ENCODE data around the gene HORMAD2. TPM values are rescaled to one million over a fixed set of nuclear protein-coding genes. Genes with fewer than 3 reads are reported as not detected.
"Not testable (repeated sequence)": the region's sequence is repeated elsewhere in the genome, so short reads cannot be mapped to it uniquely, and the experiment has no call there.

The HORMAD2 gene
- total RNA-seq, 1 donor from 2014 or later = not detected

DNA sequence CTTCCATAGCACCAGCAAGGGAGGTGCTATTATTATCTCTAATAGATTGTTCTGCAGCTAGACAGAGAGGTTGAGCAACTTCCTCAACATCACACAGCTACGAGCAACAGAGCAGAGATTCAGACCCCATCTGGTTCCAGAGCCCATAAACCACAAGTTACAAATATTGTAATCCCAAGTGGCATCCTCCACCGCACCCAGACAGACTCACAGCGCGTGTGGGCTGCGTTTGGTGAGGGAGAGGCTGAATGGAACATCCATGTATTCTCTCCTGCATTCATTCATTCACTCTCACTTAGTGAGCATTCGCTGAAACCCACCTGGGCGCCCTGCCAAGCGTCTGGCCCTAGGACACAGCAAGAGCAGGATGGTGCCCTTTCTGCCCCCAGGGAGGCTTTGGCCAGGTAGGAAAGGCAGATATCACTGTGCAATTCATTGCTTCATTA is 132.8 kb downstream of the HORMAD2 start:
- no peak for DNase-seq (ENCODE audit: low read depth)
- H3K36me3 ChIP-seq (ENCODE audit: control insufficient read depth, insufficient read depth, low read length) = no peaks in the 10 kb centered on the region
- H3K4me3 ChIP-seq (ENCODE audit: low read depth, low read length) = no peak overlapping the region
- TF ChIP-seq, protein P1, sequence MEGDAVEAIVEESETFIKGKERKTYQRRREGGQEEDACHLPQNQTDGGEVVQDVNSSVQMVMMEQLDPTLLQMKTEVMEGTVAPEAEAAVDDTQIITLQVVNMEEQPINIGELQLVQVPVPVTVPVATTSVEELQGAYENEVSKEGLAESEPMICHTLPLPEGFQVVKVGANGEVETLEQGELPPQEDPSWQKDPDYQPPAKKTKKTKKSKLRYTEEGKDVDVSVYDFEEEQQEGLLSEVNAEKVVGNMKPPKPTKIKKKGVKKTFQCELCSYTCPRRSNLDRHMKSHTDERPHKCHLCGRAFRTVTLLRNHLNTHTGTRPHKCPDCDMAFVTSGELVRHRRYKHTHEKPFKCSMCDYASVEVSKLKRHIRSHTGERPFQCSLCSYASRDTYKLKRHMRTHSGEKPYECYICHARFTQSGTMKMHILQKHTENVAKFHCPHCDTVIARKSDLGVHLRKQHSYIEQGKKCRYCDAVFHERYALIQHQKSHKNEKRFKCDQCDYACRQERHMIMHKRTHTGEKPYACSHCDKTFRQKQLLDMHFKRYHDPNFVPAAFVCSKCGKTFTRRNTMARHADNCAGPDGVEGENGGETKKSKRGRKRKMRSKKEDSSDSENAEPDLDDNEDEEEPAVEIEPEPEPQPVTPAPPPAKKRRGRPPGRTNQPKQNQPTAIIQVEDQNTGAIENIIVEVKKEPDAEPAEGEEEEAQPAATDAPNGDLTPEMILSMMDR (IDR thresholded peaks at IDR 0.05; ENCODE audit: insufficient read depth, low read length, poor library complexity, severe bottlenecking) = no peak
- H3K27me3 ChIP-seq (ENCODE audit: control insufficient read depth, insufficient read depth, low read length) = no peaks in the 10 kb centered on the region

DNA sequence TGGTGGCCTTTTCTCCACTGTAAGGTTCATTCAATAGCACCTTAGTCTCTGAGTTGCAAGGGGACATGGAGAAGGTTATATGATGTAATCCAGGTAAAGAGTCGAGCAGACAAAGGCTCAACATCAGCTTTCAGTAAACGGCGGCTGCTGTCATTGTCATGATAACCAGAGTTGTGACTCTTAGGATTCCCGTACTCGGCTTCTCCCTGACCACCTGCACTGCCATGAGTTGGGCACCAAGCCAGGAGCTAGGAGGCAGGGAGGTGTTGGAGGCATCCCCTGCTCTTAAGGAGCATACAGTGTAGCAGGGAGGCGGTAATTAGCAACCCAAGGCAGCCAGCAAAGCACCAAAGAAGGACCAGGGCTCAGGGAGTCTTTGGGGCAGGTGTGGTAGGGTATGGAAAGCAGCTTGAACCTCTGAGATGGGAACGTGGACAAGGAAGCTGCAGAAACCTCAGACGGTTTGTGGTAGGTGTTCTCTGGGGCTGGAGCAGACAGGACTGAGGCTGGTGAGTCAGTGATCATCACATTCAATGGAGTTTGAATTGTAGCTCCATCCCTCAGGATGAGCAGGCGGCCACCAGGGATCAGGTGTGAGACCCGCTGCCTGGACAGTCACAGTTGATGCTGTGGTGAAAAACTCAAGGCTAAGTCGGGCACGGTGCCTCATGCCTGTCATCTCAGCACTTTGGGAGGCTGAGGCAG is 134.6 kb downstream of the HORMAD2 start:
- TF ChIP-seq, protein P1 (IDR thresholded peaks at IDR 0.05; ENCODE audit: insufficient read depth, low read length, poor library complexity, severe bottlenecking) = no peak
- DNase-seq (ENCODE audit: low read depth) = no peak
- no peaks in the 10 kb centered on the region for H3K36me3 ChIP-seq (ENCODE audit: control insufficient read depth, insufficient read depth, low read length)
- no peaks in the 10 kb centered on the region for H3K27me3 ChIP-seq (ENCODE audit: control insufficient read depth, insufficient read depth, low read length)
- H3K4me3 ChIP-seq (ENCODE audit: low read depth, low read length) = no peak overlapping the region

DNA sequence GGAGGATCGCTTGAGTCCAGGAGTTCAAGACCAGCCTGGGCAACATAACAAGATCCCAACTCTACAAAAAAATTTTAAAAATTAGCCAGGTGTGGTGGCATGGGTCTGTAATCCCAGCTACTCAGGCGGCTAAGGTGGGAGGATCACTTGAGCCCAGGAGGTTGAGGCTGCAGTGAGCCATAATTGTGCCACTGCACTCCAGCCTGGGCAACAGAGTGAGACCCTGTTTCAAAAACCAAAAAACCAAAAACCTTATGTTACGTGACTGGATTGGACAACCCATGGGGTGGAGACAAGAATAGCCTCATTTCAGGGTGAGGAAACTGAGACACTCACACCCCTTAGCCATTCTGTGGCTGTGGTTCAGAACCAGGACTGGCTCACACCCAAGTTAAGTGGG is 136.0 kb downstream of the HORMAD2 start:
- DNase-seq (ENCODE audit: low read depth); H3K36me3 ChIP-seq (ENCODE audit: control insufficient read depth, insufficient read depth, low read length); H3K27me3 ChIP-seq (ENCODE audit: control insufficient read depth, insufficient read depth, low read length); H3K4me3 ChIP-seq (ENCODE audit: low read depth, low read length): not testable (repeated sequence)

DNA sequence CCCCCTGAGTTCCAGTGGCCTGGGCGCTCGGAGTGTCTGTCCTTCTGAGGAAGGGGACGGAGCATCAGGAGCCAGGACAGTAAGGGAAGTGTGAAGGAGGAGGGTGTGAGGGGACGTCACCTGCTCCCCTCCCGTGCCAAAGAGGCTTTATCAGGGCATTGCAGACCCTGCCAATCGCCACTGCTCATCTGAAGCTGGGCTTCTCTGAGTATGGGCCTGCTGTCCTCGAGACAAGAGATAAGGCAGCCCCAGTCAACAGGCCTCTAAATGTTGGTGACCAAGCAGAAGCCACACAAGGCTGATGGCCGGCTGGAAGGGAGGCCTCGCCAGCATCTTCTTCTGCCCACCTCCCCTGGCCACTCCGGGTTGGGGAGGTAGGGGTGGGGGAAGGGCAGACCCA is 136.4 kb downstream of the HORMAD2 start:
- Histone ChIP-seq H3K4me3 (ENCODE audit: low read depth, low read length) (no peak overlapping the region), H3K27me3 (ENCODE audit: control insufficient read depth, insufficient read depth, low read length) (no peaks in the 10 kb centered on the region), H3K36me3 (ENCODE audit: control insufficient read depth, insufficient read depth, low read length) (no peaks in the 10 kb centered on the region)
- no peak for DNase-seq (ENCODE audit: low read depth)
- TF ChIP-seq, protein P1 (IDR thresholded peaks at IDR 0.05; ENCODE audit: insufficient read depth, low read length, poor library complexity, severe bottlenecking) = no peak

DNA sequence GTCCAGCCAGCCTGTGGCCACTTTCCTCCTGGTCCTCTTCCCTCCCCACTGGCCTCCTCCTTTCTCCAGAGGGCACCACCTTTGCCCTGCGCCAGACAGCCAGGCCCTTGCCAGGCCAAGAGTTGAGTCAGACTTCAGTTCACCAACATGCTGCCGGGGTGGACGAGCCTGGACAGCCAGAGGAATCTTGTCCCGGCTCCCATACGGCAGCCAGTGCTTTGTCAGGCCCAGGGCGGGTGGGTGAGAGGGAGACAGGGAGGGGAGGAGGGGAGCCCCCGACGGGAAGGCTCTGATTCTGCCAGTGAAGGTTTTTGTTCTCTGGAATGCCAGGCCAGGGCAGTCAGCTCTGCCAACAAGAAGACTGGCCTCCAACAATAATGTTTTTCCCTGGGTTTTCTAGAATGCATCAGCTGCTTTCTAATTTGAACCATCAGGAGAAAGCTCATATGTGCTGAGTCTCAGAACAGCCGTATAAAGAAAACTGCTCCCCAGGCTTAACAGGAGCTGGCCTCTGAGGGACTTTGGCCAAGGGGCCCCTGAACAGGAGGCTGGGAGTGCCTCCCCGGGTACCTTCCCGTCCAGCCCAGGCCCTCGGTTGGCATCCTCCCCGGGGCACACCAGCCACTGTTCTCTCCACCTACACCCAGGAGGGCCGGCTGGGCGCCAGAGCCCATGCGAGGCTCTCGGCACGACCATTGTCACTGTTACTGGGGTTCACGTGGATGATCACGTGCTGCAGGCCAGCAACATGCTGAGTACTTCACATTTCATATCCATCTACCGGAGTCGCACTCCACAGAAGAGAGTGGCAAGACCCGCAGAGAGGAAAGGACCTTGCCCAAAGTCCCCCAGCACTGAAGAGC is 137.7 kb downstream of the HORMAD2 start:
- H3K27me3 ChIP-seq (ENCODE audit: control insufficient read depth, insufficient read depth, low read length) = no peaks in the 10 kb centered on the region
- no peak overlapping the region for H3K4me3 ChIP-seq (ENCODE audit: low read depth, low read length)
- DNase-seq (ENCODE audit: low read depth) = no peak
- H3K36me3 ChIP-seq (ENCODE audit: control insufficient read depth, insufficient read depth, low read length) = no peaks in the 10 kb centered on the region
- TF ChIP-seq, protein P1 (IDR thresholded peaks at IDR 0.05; ENCODE audit: insufficient read depth, low read length, poor library complexity, severe bottlenecking) = no peak

DNA sequence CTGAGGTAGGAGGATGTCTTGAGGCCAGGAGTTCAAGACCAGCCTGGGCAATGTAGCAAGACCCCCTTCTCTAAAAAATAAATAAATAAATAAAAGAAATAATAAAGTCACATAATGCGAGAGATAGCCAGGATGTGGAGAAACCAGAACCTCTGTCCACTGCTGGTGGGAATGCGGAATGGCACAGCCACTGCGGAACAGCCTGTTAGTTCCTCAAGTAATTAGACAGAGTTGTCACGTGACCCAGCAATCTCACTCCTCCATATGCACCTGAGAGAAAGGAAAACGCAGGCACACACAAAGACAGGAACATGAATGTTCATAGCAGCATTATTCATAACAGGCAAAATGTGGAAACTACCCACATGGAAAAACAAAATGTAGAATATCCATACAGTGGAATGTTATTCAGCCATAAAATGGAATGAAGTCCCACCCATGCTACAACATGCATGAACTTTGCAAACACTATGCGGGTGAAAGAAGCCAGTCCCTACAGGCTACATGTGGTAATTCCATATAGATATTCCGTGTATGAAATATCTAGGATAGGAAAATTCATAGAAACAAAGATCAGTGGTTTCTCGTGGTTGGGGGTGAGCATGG is 138.9 kb downstream of the HORMAD2 start:
- no peak for DNase-seq (ENCODE audit: low read depth)
- TF ChIP-seq, protein P1 (IDR thresholded peaks at IDR 0.05; ENCODE audit: insufficient read depth, low read length, poor library complexity, severe bottlenecking) = peak; percentile 27

More for the DNA sequence above, 138.9 kb downstream of the HORMAD2 start:
- Histone ChIP-seq H3K4me3 (ENCODE audit: low read depth, low read length) (no peak overlapping the region), H3K27me3 (ENCODE audit: control insufficient read depth, insufficient read depth, low read length) (no peaks in the 10 kb centered on the region), H3K36me3 (ENCODE audit: control insufficient read depth, insufficient read depth, low read length) (no peaks in the 10 kb centered on the region)
